Sigmoid colon (tissue), 4 donors: ENCODE measurements around the gene HAUS3.

Source experiments
- CTCF ChIP-seq, 4 experiments: fragments of 450-650 bp in 3 of 4; fragments of 200-600 bp in 1 of 4; IDR thresholded peaks; one replicate each; pipeline ENCODE4 v1.5.1; 2016 to 2019; ENCODE audit warnings: antibody characterized with exemption in 4 of 4, mild to moderate bottlenecking in 3 of 4, moderate library complexity in 2 of 4
- EP300 ChIP-seq, 4 donors: sonication (generic); formaldehyde crosslinking; IDR thresholded peaks; one replicate each; pipeline ENCODE4 v1.6.1; 2017; ENCODE audit warnings: antibody characterized with exemption in 4 of 4

GRCh38 chr4:2248044-2248780 lies 6.3 kb upstream of the HAUS3 start:
- no peak for TF ChIP-seq CTCF (IDR thresholded peaks at IDR 0.05)
- TF ChIP-seq EP300 (IDR thresholded peaks at IDR 0.05): no peak
